Activated T-cell treated with anti-CD3 and anti-CD28 coated beads, Interleukin-2, amount 50 U/mL, for 24 hours (primary cell): Measurements from ENCODE around the gene WNK4.
"Not testable (repeated sequence)": the region's sequence is repeated elsewhere in the genome, so short reads cannot be mapped to it uniquely, and the experiment has no call there.

Experiments used
- DNase-seq: peaks from one replicate; pipeline ENCODE4 v3.0.0-alpha.2; 2020
- H3K27ac Mint-ChIP-seq: 2 replicates; pipeline ENCODE4 v1.8.0; 2020; ENCODE audit warnings: mild to moderate bottlenecking, mixed read lengths
- H3K27me3 Mint-ChIP-seq: 2 replicates; pipeline ENCODE4 v1.8.0; 2020; ENCODE audit warnings: mixed read lengths
- H3K36me3 Mint-ChIP-seq: 2 replicates; pipeline ENCODE4 v1.8.0; 2020; ENCODE audit warnings: low read depth, mixed read lengths
- H3K4me1 Mint-ChIP-seq: 2 replicates; pipeline ENCODE4 v1.8.0; 2020; ENCODE audit warnings: low read depth, mixed read lengths
- H3K4me3 Mint-ChIP-seq: 2 replicates; pipeline ENCODE4 v1.8.0; 2020; ENCODE audit warnings: mild to moderate bottlenecking, moderate library complexity, mixed read lengths
- H3K9me3 Mint-ChIP-seq: 2 replicates; pipeline ENCODE4 v1.8.0; 2020; ENCODE audit warnings: mixed read lengths

Gene WNK4

GRCh38 chr17:42779936-42780850 is at the start of gene WNK4:
WNK4 (plus strand) TSS chr17:42780610; CDS start chr17:42780699, 89 bp downstream.
- peaks cover 31% of the 10 kb centered on the region for H3K4me1 Mint-ChIP-seq
- no peaks in the 10 kb centered on the region for H3K9me3 Mint-ChIP-seq
- DNase-seq: no peak
- no peak within 1 kb of the TSS for H3K27ac Mint-ChIP-seq
- H3K4me3 Mint-ChIP-seq: no peak within 1 kb of the TSS
- H3K36me3 Mint-ChIP-seq: peaks cover 46% of the 10 kb centered on the region
- peaks cover 49% of the 10 kb centered on the region for H3K27me3 Mint-ChIP-seq

GRCh38 chr17:42740699-42741098 is 39.7 kb upstream of the WNK4 start:
- H3K4me3 Mint-ChIP-seq: no peak overlapping the region
- H3K27me3 Mint-ChIP-seq: peaks cover 2% of the 10 kb centered on the region
- H3K9me3 Mint-ChIP-seq: peaks cover 5% of the 10 kb centered on the region
- H3K4me1 Mint-ChIP-seq: peaks cover 23% of the 10 kb centered on the region
- peaks cover 14% of the 10 kb centered on the region for H3K36me3 Mint-ChIP-seq
- peak overlapping the region; percentile 37 for H3K27ac Mint-ChIP-seq
- no peak for DNase-seq

- Mint-ChIP-seq H3K36me3 (peaks cover 12% of the 10 kb centered on the region), H3K4me1 (peaks cover 21% of the 10 kb centered on the region)
- not testable (repeated sequence) for H3K9me3 Mint-ChIP-seq, H3K27me3 Mint-ChIP-seq, DNase-seq, H3K4me3 Mint-ChIP-seq, H3K27ac Mint-ChIP-seq
Measured at GRCh38 chr17:42742916-42743315, 37.5 kb upstream of the WNK4 start.

- peaks cover 7% of the 10 kb centered on the region for H3K27me3 Mint-ChIP-seq
- peaks cover 12% of the 10 kb centered on the region for H3K36me3 Mint-ChIP-seq
- H3K27ac Mint-ChIP-seq: peak overlapping the region; percentile 99
- H3K9me3 Mint-ChIP-seq: peaks cover 5% of the 10 kb centered on the region
- peak overlapping the region; percentile 95 for H3K4me3 Mint-ChIP-seq
- DNase-seq: no peak
- H3K4me1 Mint-ChIP-seq: peaks cover 21% of the 10 kb centered on the region
Measured at GRCh38 chr17:42743595-42744282, 36.7 kb upstream of the WNK4 start.

- Mint-ChIP-seq H3K4me1 (peaks cover 21% of the 10 kb centered on the region), H3K9me3 (peaks cover 5% of the 10 kb centered on the region), H3K4me3 (peak overlapping the region; percentile 95), H3K27ac (peak overlapping the region; percentile 99), H3K27me3 (peaks cover 10% of the 10 kb centered on the region), H3K36me3 (peaks cover 12% of the 10 kb centered on the region)
- DNase-seq: peak; percentile 86
Measured at GRCh38 chr17:42744283-42744805, 36.1 kb upstream of the WNK4 start.

- Mint-ChIP-seq H3K36me3 (peaks cover 12% of the 10 kb centered on the region), H3K27ac (peak within 1 kb of the TSS; percentile 99), H3K9me3 (peaks cover 5% of the 10 kb centered on the region)
Measured at GRCh38 chr17:42744806-42745617, 35.4 kb upstream of the WNK4 start, which contains the start of gene EZH1. EZH1 (minus strand) TSS chr17:42745040; CDS start chr17:42728941, 16,099 bp downstream.

GRCh38 chr17:42748202-42748907 is 32.1 kb upstream of the WNK4 start:
- Mint-ChIP-seq H3K27me3 (peaks cover 35% of the 10 kb centered on the region), H3K4me3 (no peak overlapping the region), H3K27ac (no peak overlapping the region), H3K9me3 (peaks cover 5% of the 10 kb centered on the region), H3K4me1 (peaks cover 15% of the 10 kb centered on the region), H3K36me3 (peaks cover 6% of the 10 kb centered on the region)
- DNase-seq: no peak

More at GRCh38 chr17:42744806-42745617, 35.4 kb upstream of the WNK4 start, which contains the start of gene EZH1:
- Mint-ChIP-seq H3K4me3 (peak within 1 kb of the TSS; percentile 95), H3K27me3 (peaks cover 12% of the 10 kb centered on the region), H3K4me1 (peaks cover 21% of the 10 kb centered on the region)
- peak; percentile 96 for DNase-seq

GRCh38 chr17:42748908-42749798 is 31.3 kb upstream of the WNK4 start:
- peaks cover 4% of the 10 kb centered on the region for H3K36me3 Mint-ChIP-seq
- no peak overlapping the region for H3K4me3 Mint-ChIP-seq
- peaks cover 8% of the 10 kb centered on the region for H3K4me1 Mint-ChIP-seq
- no peak overlapping the region for H3K27ac Mint-ChIP-seq
- peaks cover 5% of the 10 kb centered on the region for H3K9me3 Mint-ChIP-seq
- H3K27me3 Mint-ChIP-seq: peaks cover 35% of the 10 kb centered on the region
- DNase-seq: no peak

GRCh38 chr17:42750739-42751344 is 29.6 kb upstream of the WNK4 start:
- H3K27ac Mint-ChIP-seq: no peak overlapping the region
- peaks cover 43% of the 10 kb centered on the region for H3K27me3 Mint-ChIP-seq
- H3K36me3 Mint-ChIP-seq: no peaks in the 10 kb centered on the region
- H3K4me3 Mint-ChIP-seq: no peak overlapping the region
- no peak for DNase-seq
- no peaks in the 10 kb centered on the region for H3K4me1 Mint-ChIP-seq
- no peaks in the 10 kb centered on the region for H3K9me3 Mint-ChIP-seq

GRCh38 chr17:42751628-42752027 is 28.8 kb upstream of the WNK4 start:
- H3K4me1 Mint-ChIP-seq: no peaks in the 10 kb centered on the region
- no peak for DNase-seq
- no peak overlapping the region for H3K4me3 Mint-ChIP-seq
- H3K9me3 Mint-ChIP-seq: no peaks in the 10 kb centered on the region
- H3K27me3 Mint-ChIP-seq: peaks cover 40% of the 10 kb centered on the region
- H3K36me3 Mint-ChIP-seq: no peaks in the 10 kb centered on the region
- H3K27ac Mint-ChIP-seq: no peak overlapping the region

GRCh38 chr17:42754782-42755181 is 25.6 kb upstream of the WNK4 start:
- no peak overlapping the region for H3K27ac Mint-ChIP-seq
- H3K9me3 Mint-ChIP-seq: no peaks in the 10 kb centered on the region
- H3K4me3 Mint-ChIP-seq: no peak overlapping the region
- H3K36me3 Mint-ChIP-seq: no peaks in the 10 kb centered on the region
- H3K27me3 Mint-ChIP-seq: peaks cover 49% of the 10 kb centered on the region
- H3K4me1 Mint-ChIP-seq: no peaks in the 10 kb centered on the region
- DNase-seq: no peak

GRCh38 chr17:42759982-42760651 is 20.3 kb upstream of the WNK4 start:
- H3K4me3 Mint-ChIP-seq: peak overlapping the region; percentile 26
- H3K36me3 Mint-ChIP-seq: no peaks in the 10 kb centered on the region
- DNase-seq: no peak
- peaks cover 58% of the 10 kb centered on the region for H3K27me3 Mint-ChIP-seq
- H3K27ac Mint-ChIP-seq: no peak overlapping the region
- H3K4me1 Mint-ChIP-seq: peaks cover 11% of the 10 kb centered on the region
- H3K9me3 Mint-ChIP-seq: no peaks in the 10 kb centered on the region
